ENCODE measurements around the gene ITPRIP.

ITPRIP gene

DNA sequence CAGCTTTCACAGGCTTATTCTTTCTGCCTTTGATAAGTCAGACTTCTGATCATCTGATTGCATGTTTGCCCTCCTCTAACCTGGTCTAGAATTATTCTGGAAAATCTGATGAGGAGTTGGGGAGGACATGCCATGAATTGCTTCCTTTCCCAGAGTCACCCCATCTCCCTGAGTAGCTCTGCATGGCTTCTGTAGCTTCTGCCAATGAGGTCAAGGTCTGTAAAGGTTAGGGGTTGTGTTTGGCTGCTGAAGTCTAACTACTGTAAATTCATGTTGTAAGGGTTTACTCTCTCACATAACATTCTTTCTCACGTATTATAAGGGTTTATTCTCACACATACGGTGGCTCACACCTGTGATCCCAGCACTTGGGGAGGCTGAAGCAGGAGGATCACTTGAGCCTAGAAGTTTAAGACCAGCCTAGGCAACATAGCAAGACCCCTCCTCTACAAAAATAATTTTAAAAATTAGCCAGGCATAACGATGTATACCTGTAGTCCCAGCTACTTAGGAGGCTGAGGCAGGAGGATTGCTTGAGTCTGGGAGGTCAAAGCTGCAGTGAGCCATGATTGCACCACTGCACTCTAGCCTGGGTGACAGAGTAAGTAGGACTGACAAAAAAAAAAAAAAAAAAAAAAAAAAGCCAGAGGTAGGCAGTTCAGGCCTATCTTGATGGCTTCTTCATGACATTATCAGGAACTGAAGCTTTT, 58.6 kb downstream of the ITPRIP start:
- no peak for DNase-seq

DNA sequence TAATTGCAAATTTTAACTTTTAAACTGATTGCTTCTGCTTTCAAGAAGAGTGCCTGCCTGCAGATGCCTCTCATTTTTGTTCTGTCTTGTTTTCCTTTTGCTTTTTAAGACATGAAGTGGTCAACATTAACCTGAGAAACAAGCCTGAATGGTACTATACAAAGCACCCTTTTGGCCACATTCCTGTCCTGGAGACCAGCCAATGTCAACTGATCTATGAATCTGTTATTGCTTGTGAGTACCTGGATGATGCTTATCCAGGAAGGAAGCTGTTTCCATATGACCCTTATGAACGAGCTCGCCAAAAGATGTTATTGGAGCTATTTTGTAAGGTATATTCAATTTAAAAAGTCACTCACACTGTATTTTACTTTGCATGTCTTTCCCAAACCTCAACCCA, 60.5 kb downstream of the ITPRIP start:
- DNase-seq: peak; percentile 51

DNA sequence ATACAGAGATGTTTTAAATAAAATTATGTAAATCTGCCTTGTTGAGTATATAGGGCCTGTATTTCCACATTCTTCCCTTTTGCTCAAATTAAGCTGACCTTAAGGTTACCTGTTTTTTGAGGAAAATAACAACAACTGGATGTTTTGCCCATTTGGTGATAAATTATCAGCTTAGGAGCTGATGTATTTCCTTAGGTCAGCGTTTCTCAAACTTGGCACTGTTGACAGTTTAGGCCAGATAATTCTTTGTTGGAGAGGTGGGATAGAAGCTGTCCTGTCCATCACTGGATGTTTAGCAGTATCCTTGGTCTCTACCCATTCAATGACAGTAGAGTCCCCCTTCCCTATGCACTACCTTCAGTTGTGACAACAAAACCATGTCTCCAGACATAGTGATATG, 62.1 kb downstream of the ITPRIP start:
- DNase-seq: no peak

DNA sequence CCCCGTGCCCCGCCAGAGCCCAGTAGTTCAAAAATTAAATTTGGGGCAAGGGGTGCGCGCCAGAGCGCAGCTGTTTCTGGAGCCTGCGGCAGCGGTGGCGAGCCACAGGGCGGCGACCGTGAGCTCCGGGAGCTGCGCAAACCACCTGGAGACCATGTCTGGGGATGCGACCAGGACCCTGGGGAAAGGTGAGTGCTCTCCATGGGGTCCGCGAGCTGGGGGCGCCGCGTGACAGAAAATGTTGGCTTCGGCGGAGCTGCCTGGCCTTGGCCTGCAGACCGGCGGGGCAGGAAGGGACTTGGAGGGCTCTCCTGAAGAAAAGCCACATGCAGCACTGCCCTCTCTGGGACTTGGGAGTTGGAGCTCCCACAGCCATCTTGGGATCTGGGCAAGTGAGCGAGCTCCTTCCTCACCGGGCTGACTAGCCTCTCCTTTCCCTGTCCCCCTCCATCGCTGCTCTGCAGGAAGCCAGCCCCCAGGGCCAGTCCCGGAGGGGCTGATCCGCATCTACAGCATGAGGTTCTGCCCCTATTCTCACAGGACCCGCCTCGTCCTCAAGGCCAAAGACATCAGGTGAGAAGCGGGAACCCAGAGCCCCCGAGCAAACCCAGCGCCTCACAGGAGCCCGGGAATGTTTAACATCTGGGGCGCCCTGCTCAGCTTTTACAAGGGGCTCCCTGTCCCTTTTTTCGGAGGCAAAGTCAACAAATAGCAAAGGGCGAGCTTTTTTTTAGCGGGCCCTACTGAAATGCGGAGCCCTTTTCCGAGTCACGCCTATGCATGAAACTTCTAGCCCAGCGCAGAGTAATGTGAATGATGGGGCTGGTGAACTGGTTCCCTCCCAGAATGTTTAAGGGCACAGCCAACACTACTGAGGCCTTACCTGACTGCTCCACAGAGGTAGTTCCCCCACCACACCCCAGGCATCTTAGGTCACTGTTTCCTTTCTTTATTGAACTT, 63.2 kb downstream of the ITPRIP start:
- no peak for DNase-seq

DNA sequence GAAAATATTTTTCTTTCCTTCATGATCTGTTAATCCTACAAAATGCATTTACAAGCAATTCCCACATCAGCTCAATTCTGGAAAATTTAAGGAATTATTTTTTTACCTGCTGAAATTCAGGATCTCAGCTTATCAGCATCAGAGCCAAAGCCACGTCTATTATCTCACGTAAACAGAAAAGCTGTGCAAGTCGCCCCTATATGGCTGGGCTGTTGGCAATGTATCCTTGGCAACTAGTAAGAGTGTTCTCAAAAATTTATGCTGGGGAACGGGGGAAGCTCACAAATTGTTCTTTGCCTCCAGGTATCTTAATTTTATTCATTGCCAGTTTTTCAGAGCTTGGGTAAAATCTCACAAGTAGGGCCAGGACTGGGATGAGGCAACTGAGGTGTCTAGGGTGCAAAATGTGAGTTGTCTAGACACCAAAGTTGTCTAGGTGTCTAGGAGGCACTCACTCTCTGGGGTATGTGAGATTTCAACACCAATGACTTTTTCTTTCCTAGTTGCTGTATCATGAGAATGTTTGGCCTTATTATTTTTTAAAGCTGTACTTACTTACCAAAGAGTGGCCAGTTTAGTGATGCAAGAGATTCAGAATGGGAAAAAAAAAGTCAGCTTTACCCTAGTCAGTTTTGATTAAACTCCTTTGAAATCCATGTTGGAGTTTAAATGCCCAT, 64.2 kb downstream of the ITPRIP start:
- no peak for DNase-seq

DNA sequence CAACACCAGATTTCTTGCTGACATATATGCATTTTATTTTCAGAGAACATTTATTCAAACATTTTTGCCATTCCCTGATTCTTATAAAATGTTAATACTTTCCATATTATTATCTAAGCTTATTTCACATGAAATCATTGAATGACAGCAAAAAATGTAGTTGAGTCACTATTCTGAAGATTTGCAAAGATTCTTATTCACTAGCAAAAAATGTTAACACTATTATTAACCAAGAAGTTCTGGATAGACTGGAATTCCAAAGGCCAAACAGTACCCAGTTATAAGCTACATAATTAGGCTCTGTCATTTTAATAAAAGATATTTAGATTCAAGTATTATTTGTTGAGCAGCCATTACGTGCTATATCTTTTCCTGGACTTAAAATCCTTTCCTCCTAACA, 65.0 kb downstream of the ITPRIP start:
- DNase-seq: no peak

DNA sequence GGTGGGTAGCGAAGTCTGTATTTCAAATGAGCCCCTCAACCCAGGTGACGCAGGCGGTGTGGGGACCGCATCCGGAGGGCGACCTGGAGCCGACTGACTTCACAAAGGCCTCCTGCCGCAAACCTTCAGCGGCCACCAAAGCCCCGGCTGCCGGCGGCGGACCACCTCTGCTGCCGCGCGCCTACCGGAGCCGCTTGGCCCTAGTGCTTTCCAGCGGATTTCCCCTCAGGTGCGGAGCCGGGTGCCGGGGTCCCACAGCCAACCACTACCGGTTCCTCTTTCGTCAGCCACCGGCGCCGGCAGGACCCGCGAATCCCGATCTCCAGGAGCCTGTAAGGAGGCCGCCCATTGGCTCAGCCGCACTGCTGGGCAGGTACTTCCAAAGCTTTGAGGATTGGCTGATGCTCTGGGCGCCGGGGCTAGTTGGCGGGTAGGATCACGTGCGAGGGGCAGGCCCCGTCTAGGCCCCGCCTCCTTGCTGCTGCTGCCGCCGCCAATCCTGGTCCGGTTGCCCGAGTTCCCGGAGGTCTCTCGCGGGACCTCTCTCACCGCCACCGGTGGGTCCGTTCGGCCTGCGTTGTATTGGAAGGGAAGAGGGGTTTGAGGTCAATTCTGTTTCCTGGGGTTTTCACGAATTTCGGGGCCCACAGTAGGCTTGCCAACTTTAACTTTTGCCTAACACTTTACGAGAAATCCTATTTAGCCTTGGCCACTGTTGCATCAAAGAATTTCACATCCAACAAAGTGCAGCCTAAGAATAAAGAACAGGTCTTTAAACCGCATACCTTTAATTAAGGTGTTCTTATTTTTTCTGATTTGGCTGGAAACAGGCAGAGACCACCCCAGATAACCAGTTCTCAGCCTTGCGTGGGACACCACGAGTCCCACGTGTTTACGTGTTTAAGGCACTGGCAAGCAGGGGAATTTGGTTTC, 69.3 kb downstream of the ITPRIP start, which contains the start of gene GSTO2:
Gene GSTO2 (plus strand): TSS at position 472 of the 933 bp plus-strand sequence. CDS start 5,732 bp downstream, outside the sequence.
- peak; percentile 73 for DNase-seq

DNA sequence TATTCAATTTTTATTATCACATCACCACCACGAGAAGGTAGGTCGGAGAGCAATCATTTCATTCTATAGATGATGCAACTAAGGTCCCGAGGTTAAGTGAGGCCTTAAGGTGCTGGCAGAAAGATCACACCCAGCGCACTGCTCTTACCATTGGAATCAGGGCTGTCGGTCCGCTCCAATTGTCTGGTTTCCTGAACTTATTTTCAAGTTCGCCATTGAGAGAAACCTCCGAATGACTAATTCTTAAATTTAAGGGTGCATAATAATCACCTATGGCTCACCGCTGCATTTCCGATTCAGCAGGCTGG, 69.9 kb downstream of the ITPRIP start:
- no peak for DNase-seq

DNA sequence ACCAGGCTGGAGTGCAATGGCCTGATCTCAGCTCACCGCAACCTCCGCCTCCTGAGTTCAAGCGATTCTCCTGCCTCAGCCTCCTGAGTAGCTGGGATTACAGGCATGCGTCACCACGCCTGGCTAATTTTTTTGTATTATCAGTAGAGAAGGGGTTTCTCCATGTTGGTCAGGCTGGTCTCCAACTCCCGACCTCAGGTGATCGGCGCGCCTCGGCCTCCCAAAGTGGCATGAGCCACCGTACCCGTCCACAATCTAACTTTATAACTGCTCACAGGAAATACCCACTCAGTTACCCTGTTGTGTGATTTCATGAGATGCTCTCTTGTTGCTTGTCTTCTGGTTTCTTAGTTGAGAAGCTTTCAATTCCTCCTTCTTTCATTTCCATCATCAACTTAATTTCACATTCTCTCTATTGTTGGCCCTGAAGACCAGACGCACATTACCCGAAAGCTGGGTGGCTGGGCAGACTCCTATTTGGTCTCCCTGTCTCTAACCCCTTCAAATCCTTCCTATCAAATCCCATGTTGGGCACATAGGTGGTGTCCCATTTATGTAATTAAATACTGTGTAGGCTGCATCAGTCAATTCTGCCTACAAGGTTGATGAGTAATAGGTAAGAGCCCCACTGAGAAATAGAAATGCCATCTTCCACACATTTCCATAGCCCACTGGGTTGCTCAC, 70.4 kb downstream of the ITPRIP start:
- no peak for DNase-seq

DNA sequence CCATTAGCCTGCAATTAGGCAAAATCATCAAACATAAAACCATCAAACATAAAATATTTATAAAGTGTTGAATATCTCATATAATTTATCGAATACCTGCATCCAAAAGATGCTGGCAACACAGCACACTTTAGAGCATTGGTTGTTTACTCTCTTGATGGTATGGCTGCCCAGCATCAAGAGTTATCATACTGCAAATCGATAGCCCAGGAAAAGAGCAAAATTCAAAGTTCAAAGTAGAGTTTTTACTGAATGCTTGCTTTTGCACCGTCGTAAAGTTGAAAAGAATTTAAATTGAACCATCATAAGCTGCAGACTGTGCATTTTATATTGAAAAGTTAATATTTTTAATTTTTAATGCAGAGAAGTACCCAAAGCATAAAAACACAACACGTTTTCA, 73.5 kb downstream of the ITPRIP start:
- no peak for DNase-seq

DNA sequence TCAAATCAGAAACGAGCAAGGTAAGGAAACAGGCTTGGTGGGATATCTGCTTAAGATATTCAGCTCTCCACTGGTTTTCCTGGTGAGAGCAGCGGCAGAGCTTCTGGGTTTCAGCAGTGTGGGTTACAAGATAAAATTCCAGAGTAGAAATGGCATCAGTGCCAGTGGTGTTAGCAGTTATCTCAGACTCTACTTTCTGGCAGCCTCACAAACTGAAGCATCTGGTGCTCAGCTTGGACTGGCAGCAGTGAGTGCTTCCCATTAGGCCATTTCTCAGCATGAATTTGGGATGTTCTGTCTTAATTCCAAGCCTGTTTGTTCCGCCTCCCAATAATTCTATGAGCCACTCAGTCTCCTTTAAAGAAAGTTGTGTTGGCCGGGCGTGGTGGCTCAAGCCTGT, 76.2 kb downstream of the ITPRIP start:
- DNase-seq: no peak

DNA sequence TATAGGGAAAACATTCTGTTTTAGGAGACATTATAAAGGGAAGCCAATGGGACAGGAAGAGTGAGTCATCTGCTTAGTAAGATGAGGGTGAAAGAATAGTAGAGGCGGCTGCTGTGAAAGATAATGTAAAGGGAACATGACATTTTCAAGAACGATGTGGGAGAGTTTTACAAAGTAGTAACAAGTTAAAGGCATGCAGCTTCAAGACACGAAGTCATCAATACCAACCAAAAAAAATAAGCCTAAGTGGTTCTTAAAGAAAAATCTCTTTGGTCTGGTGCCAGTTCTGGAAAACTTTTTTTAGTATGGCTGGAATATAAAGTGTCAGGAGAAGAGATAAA, 77.5 kb downstream of the ITPRIP start:
- DNase-seq: no peak

DNA sequence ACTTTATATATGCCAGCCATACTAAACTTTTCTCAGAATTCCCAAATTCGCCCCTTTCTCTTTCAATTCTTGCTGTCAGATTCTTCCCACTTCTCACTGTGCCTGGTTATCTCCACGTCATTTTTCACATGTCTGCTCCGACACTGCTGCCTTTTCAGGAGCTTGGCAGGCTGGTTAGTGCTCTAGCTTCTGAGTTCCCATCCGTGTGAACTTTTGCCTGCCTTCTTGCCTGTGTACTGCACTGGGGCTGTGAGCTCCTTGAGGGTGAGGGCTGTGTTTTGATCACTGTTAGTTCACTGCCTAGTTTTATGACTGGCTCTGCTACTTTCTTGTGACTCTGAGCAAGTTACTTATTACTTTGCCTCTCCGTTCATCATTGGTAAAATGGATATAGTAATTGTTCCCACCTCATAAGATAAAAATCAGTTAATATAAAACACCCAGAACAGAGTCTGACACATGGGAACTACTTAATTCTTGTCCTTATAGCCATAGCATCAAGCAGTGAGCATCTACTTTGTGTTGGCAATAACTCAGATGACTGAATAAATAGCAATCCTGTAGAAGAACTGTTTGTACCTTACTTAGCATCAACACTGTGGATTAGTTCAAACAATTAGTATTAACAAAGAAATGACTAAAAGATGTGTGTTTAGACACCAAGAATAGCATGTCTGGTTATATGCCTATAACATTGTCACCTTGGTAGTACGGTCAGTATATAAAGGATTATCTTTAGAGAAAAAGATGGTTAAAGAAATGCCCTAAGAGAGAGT, 78.1 kb downstream of the ITPRIP start:
- DNase-seq: no peak
